Natural killer cell (primary cell): ENCODE results near the gene UFSP2. TPM values are rescaled to one million over a fixed set of nuclear protein-coding genes. Genes with fewer than 3 reads are reported as not detected.

Experiments used
- ATAC-seq, 3 donors: fragments of 150-1000 bp in 2 of 3; fragments of 200-7000 bp in 1 of 3; cut with Tn5 transposase; 1 replicate in 1 of 3; 2 replicates in 2 of 3; pipeline ENCODE4 v1.10.0; 2021; ENCODE audit warnings: mild to moderate bottlenecking in 2 of 3, moderate library complexity in 2 of 3
- DNase-seq, 2 donors: peaks; one replicate each; pipeline versions ENCODE4 v3.0.0 to v3.0.0-alpha.2; 2013 to 2021; ENCODE audit warnings: mixed read lengths in 1 of 2
- H3K27ac ChIP-seq: one replicate; pipeline ENCODE4 v1.5.1; 2013; ENCODE audit warnings: mild to moderate bottlenecking, low read length
- H3K27me3 ChIP-seq: one replicate; pipeline ENCODE4 v1.6.1; 2013; ENCODE audit warnings: low read length; ENCODE audit not compliant: control insufficient read depth, insufficient read depth
- H3K36me3 ChIP-seq: one replicate; pipeline ENCODE4 v1.6.1; 2013; ENCODE audit warnings: low read length; ENCODE audit not compliant: control insufficient read depth, insufficient read depth
- H3K4me1 ChIP-seq: one replicate; pipeline ENCODE4 v1.6.1; 2013; ENCODE audit warnings: low read length; ENCODE audit not compliant: control insufficient read depth, insufficient read depth
- H3K4me3 ChIP-seq: one replicate; pipeline ENCODE4 v1.5.1; 2013; ENCODE audit warnings: low read length
- H3K9me3 ChIP-seq: one replicate; pipeline ENCODE4 v1.6.1; 2013; ENCODE audit warnings: low read length; ENCODE audit not compliant: control insufficient read depth, insufficient read depth
- H3K27ac Mint-ChIP-seq, 2 donors: one replicate each; pipeline ENCODE4 v1.8.0; 2022; ENCODE audit warnings: mild to moderate bottlenecking in 2 of 2, mixed read lengths in 2 of 2, moderate library complexity in 1 of 2
- H3K27me3 Mint-ChIP-seq, 2 donors: one replicate each; pipeline ENCODE4 v1.8.0; 2022; ENCODE audit warnings: low read depth in 2 of 2, mixed read lengths in 2 of 2
- H3K36me3 Mint-ChIP-seq: one replicate; pipeline ENCODE4 v1.8.0; 2022; ENCODE audit warnings: mixed read lengths
- H3K4me1 Mint-ChIP-seq, 2 donors: one replicate each; pipeline ENCODE4 v1.8.0; 2022; ENCODE audit warnings: mixed read lengths in 2 of 2
- H3K4me3 Mint-ChIP-seq: one replicate; pipeline ENCODE4 v1.8.0; 2022; ENCODE audit warnings: mild to moderate bottlenecking, moderate library complexity, mixed read lengths
- H3K9me3 Mint-ChIP-seq, 2 donors: one replicate each; pipeline ENCODE4 v1.8.0; 2022; ENCODE audit warnings: mixed read lengths in 2 of 2
- WGBS: methylation state at CpG from one replicate; pipeline ENCODE4 v1.1.7; 2013; ENCODE audit warnings: missing lambda C conversion rate; ENCODE audit not compliant: insufficient coverage; 5-methylcytosine and 5-hydroxymethylcytosine counted together
- intact Hi-C: fragments of 100-400 bp; cut with micrococcal nuclease; formaldehyde crosslinking; loops from one replicate; pipeline ENCODE4 v1.14.2; 2022
- total RNA-seq, 4 donors: library from RNA; stranded (reverse); fragments of 120-200 nt in 1 of 4; gene quantifications; one replicate each; pipeline versions ENCODE4 v1.2.3 to v1.2.4, GENCODE V29; 2013 to 2022
- TF ChIP-seq, protein P1 (sequence below): fragments of 200-600 bp; IDR thresholded peaks from one replicate; pipeline ENCODE4 v1.8.0; 2022; ENCODE audit warnings: antibody characterized with exemption

Gene UFSP2
- total RNA-seq, 3 donors from 2014 or later (not counting 1 experiment from before 2014, with no cell fraction given) = 14.0 to 18.8 (median 16.7) TPM

DNA sequence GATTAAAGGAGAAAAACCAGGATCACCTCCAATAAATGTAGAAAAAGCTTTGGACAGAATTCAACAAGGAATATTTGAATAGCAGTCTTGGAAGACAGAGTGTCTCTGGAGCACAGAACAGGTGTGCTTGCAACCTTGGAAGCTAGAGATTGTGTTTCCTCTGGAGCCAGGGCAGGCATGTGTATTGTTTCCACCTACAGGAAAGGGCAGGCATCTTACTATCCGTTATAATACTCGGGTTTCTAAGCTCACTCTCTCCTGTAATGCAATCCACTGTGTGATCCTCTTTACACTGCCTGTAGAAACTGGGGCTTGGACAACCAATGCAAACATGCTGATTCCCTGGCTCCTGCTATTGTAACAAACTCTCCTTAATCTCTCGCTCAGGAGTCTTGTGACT lies 31.4 kb upstream of the UFSP2 start:
- TF ChIP-seq, protein P1, sequence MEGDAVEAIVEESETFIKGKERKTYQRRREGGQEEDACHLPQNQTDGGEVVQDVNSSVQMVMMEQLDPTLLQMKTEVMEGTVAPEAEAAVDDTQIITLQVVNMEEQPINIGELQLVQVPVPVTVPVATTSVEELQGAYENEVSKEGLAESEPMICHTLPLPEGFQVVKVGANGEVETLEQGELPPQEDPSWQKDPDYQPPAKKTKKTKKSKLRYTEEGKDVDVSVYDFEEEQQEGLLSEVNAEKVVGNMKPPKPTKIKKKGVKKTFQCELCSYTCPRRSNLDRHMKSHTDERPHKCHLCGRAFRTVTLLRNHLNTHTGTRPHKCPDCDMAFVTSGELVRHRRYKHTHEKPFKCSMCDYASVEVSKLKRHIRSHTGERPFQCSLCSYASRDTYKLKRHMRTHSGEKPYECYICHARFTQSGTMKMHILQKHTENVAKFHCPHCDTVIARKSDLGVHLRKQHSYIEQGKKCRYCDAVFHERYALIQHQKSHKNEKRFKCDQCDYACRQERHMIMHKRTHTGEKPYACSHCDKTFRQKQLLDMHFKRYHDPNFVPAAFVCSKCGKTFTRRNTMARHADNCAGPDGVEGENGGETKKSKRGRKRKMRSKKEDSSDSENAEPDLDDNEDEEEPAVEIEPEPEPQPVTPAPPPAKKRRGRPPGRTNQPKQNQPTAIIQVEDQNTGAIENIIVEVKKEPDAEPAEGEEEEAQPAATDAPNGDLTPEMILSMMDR = no peak
- H3K27ac Mint-ChIP-seq = no peak overlapping the region
- intact Hi-C loops = no loop called here

DNA sequence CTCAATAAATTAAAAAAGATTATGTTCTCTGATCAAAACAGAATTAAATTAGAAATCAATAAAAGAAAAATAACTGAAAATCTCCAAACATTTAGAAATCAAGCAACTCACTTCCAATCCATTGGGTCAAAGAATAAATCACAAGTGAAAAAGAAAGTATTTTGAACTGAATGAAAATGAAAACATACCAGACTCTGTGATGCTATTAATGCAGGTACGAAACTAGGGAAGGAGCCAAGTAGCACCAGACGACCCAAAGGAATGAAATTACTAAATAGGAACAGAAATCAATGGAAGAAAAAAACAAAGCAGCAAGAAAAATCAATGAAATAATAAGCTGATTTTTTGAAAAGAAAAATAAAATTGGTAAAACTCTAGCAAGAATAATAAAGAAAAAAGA lies 30.4 kb upstream of the UFSP2 start:
- WGBS = 96% methylated on average over 2 of the region's 2 CpGs
- Histone ChIP-seq H3K4me1 (no peaks in the 10 kb centered on the region), H3K36me3 (no peaks in the 10 kb centered on the region), H3K9me3 (no peaks in the 10 kb centered on the region), H3K27ac (no peak overlapping the region), H3K27me3 (peaks cover 16% of the 10 kb centered on the region), H3K4me3 (no peak overlapping the region)
- Mint-ChIP-seq H3K4me1 (no peaks in the 10 kb centered on the region), H3K9me3 (no peaks in the 10 kb centered on the region), H3K4me3 (no peak overlapping the region), H3K27ac (no peak overlapping the region), H3K27me3 (peaks cover 26 to 36% of the 10 kb centered on the region in 2 donors), H3K36me3 (no peaks in the 10 kb centered on the region)
- intact Hi-C loops = no loop called here
- DNase-seq (no peak), ATAC-seq (no peak)
- TF ChIP-seq, protein P1 = no peak

More for the DNA sequence above, 31.4 kb upstream of the UFSP2 start:
- H3K27me3 ChIP-seq = peaks cover 15% of the 10 kb centered on the region
- no peaks in the 10 kb centered on the region for H3K4me1 ChIP-seq
- 62% methylated on average over 3 of the region's 3 CpGs for whole genome bisulfite sequencing
- ATAC-seq (no peak), DNase-seq (no peak)
- H3K36me3 ChIP-seq = no peaks in the 10 kb centered on the region
- no peak overlapping the region for H3K4me3 Mint-ChIP-seq
- no peaks in the 10 kb centered on the region for H3K4me1 Mint-ChIP-seq
- H3K27ac ChIP-seq = no peak overlapping the region
- no peaks in the 10 kb centered on the region for H3K9me3 ChIP-seq
- no peaks in the 10 kb centered on the region for H3K36me3 Mint-ChIP-seq
- H3K4me3 ChIP-seq = no peak overlapping the region
- no peaks in the 10 kb centered on the region for H3K9me3 Mint-ChIP-seq
- peaks cover 28 to 39% of the 10 kb centered on the region in 2 donors for H3K27me3 Mint-ChIP-seq

DNA sequence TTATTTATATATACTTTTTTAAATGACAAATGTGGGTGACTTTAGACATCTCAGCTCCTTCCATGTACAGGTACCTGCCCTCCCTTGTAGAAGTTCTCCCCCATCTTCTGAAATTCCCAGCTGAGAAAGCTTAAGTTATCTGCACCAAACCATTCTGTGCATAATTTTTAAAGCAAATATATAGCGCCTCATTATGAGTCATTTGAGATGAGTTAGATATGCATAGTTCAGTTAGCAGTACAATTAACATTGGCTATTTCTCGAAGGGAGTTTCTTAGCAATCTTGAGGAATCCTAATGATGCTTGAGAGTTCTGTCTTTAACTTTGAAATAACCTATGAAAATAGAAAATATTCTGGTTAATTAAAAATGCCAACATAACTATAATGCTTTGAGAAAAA lies 19.4 kb upstream of the UFSP2 start:
- Mint-ChIP-seq H3K27ac (no peak overlapping the region), H3K27me3 (peaks cover 9 to 13% of the 10 kb centered on the region in 2 donors), H3K9me3 (no peaks in the 10 kb centered on the region), H3K4me3 (no peak overlapping the region), H3K36me3 (no peaks in the 10 kb centered on the region), H3K4me1 (no peaks in the 10 kb centered on the region)
- Histone ChIP-seq H3K27me3 (peaks cover 2% of the 10 kb centered on the region), H3K4me1 (no peaks in the 10 kb centered on the region), H3K4me3 (no peak overlapping the region), H3K9me3 (no peaks in the 10 kb centered on the region), H3K36me3 (no peaks in the 10 kb centered on the region), H3K27ac (no peak overlapping the region)
- intact Hi-C loops = no loop called here
- TF ChIP-seq, protein P1 = no peak
- no peak for ATAC-seq
- DNase-seq = no peak
- WGBS = 86% methylated on average over 2 of the region's 2 CpGs

DNA sequence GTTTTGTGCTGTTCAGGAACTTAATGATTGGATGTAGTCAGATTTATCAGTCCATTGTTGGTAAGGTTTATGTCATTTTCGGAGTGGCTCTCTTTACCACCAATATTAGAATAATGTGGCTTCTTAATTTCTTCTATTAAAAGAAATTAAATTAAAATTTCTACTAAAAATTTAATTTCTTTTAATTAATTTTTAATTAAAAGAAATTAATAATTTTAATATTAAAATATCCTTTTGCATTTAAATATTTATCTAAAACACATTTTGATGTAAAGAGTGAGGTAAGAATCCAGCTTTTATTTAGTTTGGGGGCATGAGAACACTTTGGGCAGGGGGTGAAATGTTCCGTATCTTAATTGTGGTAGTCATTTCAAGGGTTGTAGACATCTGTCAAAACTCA lies 15.7 kb upstream of the UFSP2 start:
- no peak overlapping the region for H3K27ac Mint-ChIP-seq

More for the DNA sequence above, 15.7 kb upstream of the UFSP2 start:
- Mint-ChIP-seq H3K4me1 (no peaks in the 10 kb centered on the region), H3K36me3 (no peaks in the 10 kb centered on the region), H3K9me3 (no peaks in the 10 kb centered on the region), H3K4me3 (no peak overlapping the region), H3K27me3 (peaks cover 9 to 10% of the 10 kb centered on the region in 2 donors)
- no peak overlapping the region for H3K27ac ChIP-seq
- intact Hi-C loops = no loop called here
- ATAC-seq (no peak), DNase-seq (no peak)
- H3K9me3 ChIP-seq = no peaks in the 10 kb centered on the region
- H3K27me3 ChIP-seq = peaks cover 5% of the 10 kb centered on the region
- 100% methylated on average over 1 of the region's 2 CpGs for WGBS
- no peaks in the 10 kb centered on the region for H3K36me3 ChIP-seq
- no peaks in the 10 kb centered on the region for H3K4me1 ChIP-seq
- no peak overlapping the region for H3K4me3 ChIP-seq
- TF ChIP-seq, protein P1 = no peak
